Activated naive CD8-positive, alpha-beta T cell treated with anti-CD3 and anti-CD28 coated beads for 36 hours (primary cell): ENCODE measurements around the gene GHITM. TPM values are rescaled to one million over a fixed set of nuclear protein-coding genes. Genes with fewer than 3 reads are reported as not detected.

Experiments used
- DNase-seq: peaks from one replicate; pipeline ENCODE4 v3.0.0; 2021
- H3K27ac Mint-ChIP-seq: one replicate; pipeline ENCODE4 v1.8.0; 2022; ENCODE audit warnings: mild to moderate bottlenecking, moderate library complexity, mixed read lengths
- H3K27me3 Mint-ChIP-seq: one replicate; pipeline ENCODE4 v1.8.0; 2022; ENCODE audit warnings: mild to moderate bottlenecking, mixed read lengths
- H3K36me3 Mint-ChIP-seq: one replicate; pipeline ENCODE4 v1.8.0; 2021; ENCODE audit warnings: mild to moderate bottlenecking, mixed read lengths
- H3K4me1 Mint-ChIP-seq: one replicate; pipeline ENCODE4 v1.8.0; 2021; ENCODE audit warnings: mixed read lengths
- H3K4me3 Mint-ChIP-seq: one replicate; pipeline ENCODE4 v1.8.0; 2022; ENCODE audit warnings: mild to moderate bottlenecking, moderate library complexity, mixed read lengths
- H3K9me3 Mint-ChIP-seq: one replicate; pipeline ENCODE4 v1.8.0; 2022; ENCODE audit warnings: mixed read lengths
- total RNA-seq, 2 experiments: library from RNA; stranded (reverse); gene quantifications; one replicate each; pipeline ENCODE4 v1.2.3, GENCODE V29; 2021

Gene GHITM
- total RNA-seq, 2 experiments from 2014 or later: 218 to 227 TPM

GRCh38 chr10:84196083-84196482 lies 56.8 kb downstream of the GHITM start:
- no peak for DNase-seq
- peaks cover 28% of the 10 kb centered on the region for H3K27me3 Mint-ChIP-seq
- no peaks in the 10 kb centered on the region for H3K36me3 Mint-ChIP-seq
- H3K9me3 Mint-ChIP-seq: no peaks in the 10 kb centered on the region
- H3K4me1 Mint-ChIP-seq: peaks cover 7% of the 10 kb centered on the region
- no peak overlapping the region for H3K4me3 Mint-ChIP-seq
- H3K27ac Mint-ChIP-seq: no peak overlapping the region

GRCh38 chr10:84196941-84197340 lies 57.6 kb downstream of the GHITM start:
- Mint-ChIP-seq H3K36me3 (no peaks in the 10 kb centered on the region), H3K27ac (no peak overlapping the region), H3K9me3 (no peaks in the 10 kb centered on the region), H3K4me3 (no peak overlapping the region), H3K27me3 (peaks cover 28% of the 10 kb centered on the region), H3K4me1 (peaks cover 2% of the 10 kb centered on the region)
- DNase-seq: no peak

DNA sequence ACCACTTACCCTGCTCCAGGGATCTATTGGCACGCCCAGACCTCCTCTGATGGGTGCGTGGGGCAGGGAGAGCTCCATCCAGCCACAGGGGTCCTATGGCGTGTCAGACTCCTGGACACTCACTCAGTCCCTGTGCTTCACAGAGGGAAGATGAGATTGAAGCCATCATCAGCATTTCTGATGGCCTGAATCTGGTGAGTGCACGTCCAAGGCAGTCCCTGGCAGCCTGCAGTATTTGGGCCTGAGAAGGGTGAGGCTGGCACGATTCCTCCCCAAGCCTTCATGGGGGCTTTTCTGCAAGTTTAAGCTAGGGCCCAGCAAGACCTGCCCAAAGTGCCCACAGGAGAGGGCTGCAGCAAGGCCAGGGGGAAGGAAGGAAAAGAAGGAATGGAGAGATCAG lies 58.3 kb downstream of the GHITM start:
- peaks cover 2% of the 10 kb centered on the region for H3K4me1 Mint-ChIP-seq
- H3K4me3 Mint-ChIP-seq: no peak overlapping the region
- no peaks in the 10 kb centered on the region for H3K36me3 Mint-ChIP-seq
- no peaks in the 10 kb centered on the region for H3K9me3 Mint-ChIP-seq
- DNase-seq: no peak
- peaks cover 28% of the 10 kb centered on the region for H3K27me3 Mint-ChIP-seq
- H3K27ac Mint-ChIP-seq: no peak overlapping the region

DNA sequence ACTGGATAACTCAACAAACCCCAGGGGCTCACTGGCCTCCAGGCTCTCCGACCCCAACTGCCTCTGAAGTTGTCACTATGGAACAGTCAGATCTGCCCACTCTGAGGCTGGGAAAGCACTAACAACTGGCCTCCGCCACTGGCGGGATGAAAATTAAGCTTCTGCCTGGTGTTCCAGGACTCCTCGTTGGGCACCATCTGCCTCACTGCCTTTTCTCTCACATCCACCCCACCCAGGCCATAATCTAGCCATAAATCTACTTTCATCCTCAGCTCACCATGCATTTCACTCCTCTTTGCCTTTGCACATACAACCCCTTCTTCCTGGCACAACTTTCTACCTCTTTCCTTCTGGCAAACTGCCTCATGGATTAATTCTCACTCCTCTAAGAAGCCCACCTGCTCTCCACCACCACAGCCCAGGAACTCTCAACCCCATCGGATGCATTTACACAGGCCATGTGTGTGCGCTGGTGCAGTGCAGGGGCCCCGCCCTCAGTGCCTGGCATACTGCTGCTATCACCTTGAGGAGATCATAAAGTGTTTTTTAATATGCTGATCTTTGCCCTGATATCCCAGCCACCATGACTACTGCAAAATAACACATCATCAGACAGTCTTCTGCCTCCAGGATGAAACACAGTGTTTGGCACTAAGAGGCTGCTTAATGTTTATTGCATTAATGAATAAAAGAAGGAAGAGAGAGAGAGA lies 59.1 kb downstream of the GHITM start:
- no peak overlapping the region for H3K4me3 Mint-ChIP-seq

GRCh38 chr10:84200537-84201243 lies 61.4 kb downstream of the GHITM start:
- Mint-ChIP-seq H3K27ac (no peak overlapping the region), H3K9me3 (no peaks in the 10 kb centered on the region), H3K36me3 (no peaks in the 10 kb centered on the region), H3K4me1 (no peaks in the 10 kb centered on the region), H3K27me3 (peaks cover 9% of the 10 kb centered on the region), H3K4me3 (no peak overlapping the region)
- no peak for DNase-seq

More for the DNA sequence above, 59.1 kb downstream of the GHITM start:
- Mint-ChIP-seq H3K9me3 (no peaks in the 10 kb centered on the region), H3K27ac (no peak overlapping the region), H3K4me1 (peaks cover 2% of the 10 kb centered on the region), H3K27me3 (peaks cover 26% of the 10 kb centered on the region), H3K36me3 (no peaks in the 10 kb centered on the region)
- DNase-seq: no peak

- Mint-ChIP-seq H3K27ac (no peak overlapping the region), H3K36me3 (no peaks in the 10 kb centered on the region), H3K4me1 (no peaks in the 10 kb centered on the region), H3K9me3 (no peaks in the 10 kb centered on the region), H3K27me3 (peaks cover 5% of the 10 kb centered on the region), H3K4me3 (no peak overlapping the region)
- DNase-seq: no peak
Observed at GRCh38 chr10:84201244-84201606, 61.9 kb downstream of the GHITM start.

GRCh38 chr10:84201682-84202081 lies 62.4 kb downstream of the GHITM start:
- H3K27ac Mint-ChIP-seq: no peak overlapping the region

DNA sequence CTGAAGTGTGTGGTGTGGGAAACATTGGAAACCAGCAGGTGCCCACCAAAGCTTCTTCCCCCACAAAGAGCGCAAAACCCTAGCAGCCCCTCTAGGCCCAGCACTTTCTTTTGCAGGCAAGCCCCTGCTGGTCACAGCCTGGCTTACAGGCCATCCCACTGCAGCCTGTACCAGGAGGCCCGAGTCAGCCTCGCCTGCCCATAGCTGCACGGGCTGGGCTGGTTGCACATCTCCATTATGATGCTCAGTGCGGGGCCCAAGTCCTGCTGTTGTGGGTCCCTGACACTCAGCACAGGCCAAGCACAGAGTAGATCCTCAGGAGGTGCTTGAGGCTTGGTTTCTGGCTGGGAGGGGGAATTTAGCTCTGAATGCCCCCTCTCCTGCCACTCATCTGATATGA lies 63.0 kb downstream of the GHITM start:
- H3K27ac Mint-ChIP-seq: no peak overlapping the region
- H3K4me3 Mint-ChIP-seq: no peak overlapping the region
- no peaks in the 10 kb centered on the region for H3K4me1 Mint-ChIP-seq
- H3K36me3 Mint-ChIP-seq: no peaks in the 10 kb centered on the region
- no peaks in the 10 kb centered on the region for H3K9me3 Mint-ChIP-seq
- no peak for DNase-seq
- H3K27me3 Mint-ChIP-seq: peaks cover 6% of the 10 kb centered on the region

More at GRCh38 chr10:84201682-84202081, 62.4 kb downstream of the GHITM start:
- DNase-seq: no peak
- H3K36me3 Mint-ChIP-seq: no peaks in the 10 kb centered on the region
- no peaks in the 10 kb centered on the region for H3K4me1 Mint-ChIP-seq
- no peaks in the 10 kb centered on the region for H3K9me3 Mint-ChIP-seq
- no peak overlapping the region for H3K4me3 Mint-ChIP-seq
- peaks cover 1% of the 10 kb centered on the region for H3K27me3 Mint-ChIP-seq

Other genes with a start within 250 kb of the GHITM start
- not detected for gene GPR15LG, start 34.3 kb downstream of the GHITM start, total RNA-seq
- gene CDHR1, start 55.0 kb downstream of the GHITM start, total RNA-seq: 1 to 10 TPM in 1 of 2 experiments, under 1 TPM in 1; 0.91 to 1.6 TPM
- gene LRIT2, start 86.0 kb downstream of the GHITM start, total RNA-seq: not detected
- gene LRIT1, start 102.0 kb downstream of the GHITM start, total RNA-seq: not detected
- not detected for gene RGR, start 105.5 kb downstream of the GHITM start, total RNA-seq
- gene CCSER2, start 189.1 kb downstream of the GHITM start, total RNA-seq: 10 to 100 TPM; 42.4 to 43.8 TPM